GM15510 (cell line): Measurements from ENCODE around the gene PRKAR2A.

Experiments
- POLR2A ChIP-seq: IDR thresholded peaks from 3 replicates; pipeline ENCODE4 v1.6.1; 2011; ENCODE audit warnings: borderline replicate concordance; ENCODE audit not compliant: insufficient read length; ENCODE audit errors: extremely low read depth

Gene PRKAR2A

GRCh38 chr3:48797626-48798025 lies 50.0 kb downstream of the PRKAR2A start:
- TF ChIP-seq POLR2A = no peak

- TF ChIP-seq POLR2A = no peak
Measured at GRCh38 chr3:48795997-48796732, 51.5 kb downstream of the PRKAR2A start.

GRCh38 chr3:48789665-48790064 lies 58.0 kb downstream of the PRKAR2A start:
- TF ChIP-seq POLR2A = no peak

GRCh38 chr3:48788544-48789162 lies 59.0 kb downstream of the PRKAR2A start:
- TF ChIP-seq POLR2A = no peak

- no peak for TF ChIP-seq POLR2A
Measured at GRCh38 chr3:48784426-48785120, 63.1 kb downstream of the PRKAR2A start.

GRCh38 chr3:48783304-48783703 lies 64.4 kb downstream of the PRKAR2A start:
- TF ChIP-seq POLR2A = no peak

- TF ChIP-seq POLR2A = no peak
Measured at GRCh38 chr3:48782046-48782445, 65.6 kb downstream of the PRKAR2A start.

- TF ChIP-seq POLR2A = no peak
Measured at GRCh38 chr3:48776854-48777253, 70.8 kb downstream of the PRKAR2A start.

- no peak for TF ChIP-seq POLR2A
Measured at GRCh38 chr3:48770192-48770502, 77.5 kb downstream of the PRKAR2A start.

GRCh38 chr3:48765376-48765775 lies 82.3 kb downstream of the PRKAR2A start:
- no peak for TF ChIP-seq POLR2A

GRCh38 chr3:48762816-48763215 lies 84.9 kb downstream of the PRKAR2A start:
- TF ChIP-seq POLR2A = no peak

GRCh38 chr3:48759071-48759470 lies 88.6 kb downstream of the PRKAR2A start:
- no peak for TF ChIP-seq POLR2A

- TF ChIP-seq POLR2A = no peak
Measured at GRCh38 chr3:48756640-48757039, 91.0 kb downstream of the PRKAR2A start.

- TF ChIP-seq POLR2A = no peak
Measured at GRCh38 chr3:48750856-48751255, 96.8 kb downstream of the PRKAR2A start.

- no peak for TF ChIP-seq POLR2A
Measured at GRCh38 chr3:48748754-48749153, 98.9 kb downstream of the PRKAR2A start.

GRCh38 chr3:48747706-48748105 lies 100.0 kb downstream of the PRKAR2A start:
- TF ChIP-seq POLR2A = no peak
